HG03175 (cell line): Measurements from ENCODE around the gene SPRYD3.
"Not testable (repeated sequence)": the region's sequence is repeated elsewhere in the genome, so short reads cannot be mapped to it uniquely, and the experiment has no call there.

Source experiments
- ATAC-seq: cut with Tn5 transposase; IDR thresholded peaks from one replicate; pipeline ENCODE4 v1.9.1; 2021; ENCODE audit warnings: mild to moderate bottlenecking, moderate library complexity; ENCODE audit not compliant: unreplicated experiment

Gene SPRYD3

DNA sequence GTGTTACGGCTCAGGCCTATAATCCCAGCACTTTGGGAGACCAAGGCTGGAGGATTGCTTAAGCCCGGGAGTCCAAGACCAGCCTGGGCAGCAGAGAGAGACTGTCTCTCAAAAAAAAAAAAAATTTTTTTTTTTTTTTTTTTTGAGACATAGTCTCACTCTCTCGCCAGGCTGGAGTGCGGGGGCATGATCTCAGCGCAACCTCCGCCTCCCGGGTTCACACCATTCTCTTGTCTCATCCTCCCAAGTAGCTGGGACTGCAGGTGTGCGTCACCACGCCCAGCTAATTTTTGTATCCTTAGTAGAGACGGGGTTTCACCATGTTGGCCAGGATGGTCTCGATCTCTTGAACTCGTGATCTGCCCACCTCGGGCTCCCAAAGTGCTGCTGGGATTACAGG lies 52.2 kb downstream of the SPRYD3 start:
- not testable (repeated sequence) for ATAC-seq

DNA sequence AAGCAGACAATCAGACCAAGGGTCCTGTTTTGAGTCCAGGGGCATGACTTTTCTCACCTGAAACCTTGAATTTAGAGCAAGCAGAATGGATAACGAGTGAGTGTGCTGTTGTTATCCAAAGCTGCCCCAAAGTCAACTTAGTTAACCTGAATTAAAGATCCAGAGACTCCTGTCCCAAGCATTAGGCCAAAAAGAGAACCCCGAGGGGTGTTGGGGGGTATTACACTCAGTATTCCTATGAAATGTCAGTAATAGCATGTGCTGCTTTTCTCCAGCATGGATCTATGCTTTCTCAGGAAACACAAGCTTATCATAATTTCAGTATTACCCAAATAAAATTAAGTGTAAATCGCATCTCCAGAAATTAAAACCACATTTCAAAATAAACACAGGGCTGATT lies 53.9 kb downstream of the SPRYD3 start:
- ATAC-seq: no peak

GRCh38 chr12:53014709-53015108 lies 64.5 kb downstream of the SPRYD3 start:
- ATAC-seq: no peak
